WTC11 (cell line): ENCODE data around the gene TBC1D12. TPM values are rescaled to one million over a fixed set of nuclear protein-coding genes. Genes with fewer than 3 reads are reported as not detected.

Experiments used
- ATAC-seq: fragments of 200-7000 bp; cut with Tn5 transposase; 2 replicates; pipeline ENCODE4 v1.10.0; 2021; ENCODE audit warnings: mild to moderate bottlenecking, moderate library complexity
- CTCF ChIA-PET: fragments of 300-600 bp; sonication (Branson Sonifier 250); formaldehyde crosslinking; loops from one replicate; lab custom pipeline; 2021; ENCODE audit warnings: antibody characterized with exemption; lab: Charles Lee
- POLR2A ChIA-PET: fragments of 350-600 bp; sonication (Branson Sonifier 250); formaldehyde crosslinking; loops from one replicate; lab custom pipeline; 2021; ENCODE audit warnings: antibody characterized with exemption; lab: Charles Lee
- DNase-seq: peaks from one replicate; pipeline ENCODE4 v3.0.0; 2021; ENCODE audit warnings: low spot score
- H3K27ac Mint-ChIP-seq: 2 replicates; pipeline ENCODE4 v1.8.0; 2021; ENCODE audit warnings: mixed read lengths
- H3K27me3 Mint-ChIP-seq: 2 replicates; pipeline ENCODE4 v1.8.0; 2021; ENCODE audit warnings: low read depth, mild to moderate bottlenecking, moderate library complexity, mixed read lengths
- H3K36me3 Mint-ChIP-seq: 2 replicates; pipeline ENCODE4 v1.8.0; 2021; ENCODE audit warnings: mixed read lengths
- H3K4me1 Mint-ChIP-seq: 2 replicates; pipeline ENCODE4 v1.8.0; 2022; ENCODE audit warnings: mixed read lengths
- H3K4me3 Mint-ChIP-seq: 2 replicates; pipeline ENCODE4 v1.8.0; 2021; ENCODE audit warnings: mild to moderate bottlenecking, moderate library complexity, mixed read lengths
- H3K9me3 Mint-ChIP-seq: 2 replicates; pipeline ENCODE4 v1.8.0; 2021; ENCODE audit warnings: mixed read lengths
- E2F5 ChIP-seq: sonication (generic); formaldehyde crosslinking; IDR thresholded peaks from 2 replicates; pipeline ENCODE4 v1.8.1; 2022; ENCODE audit warnings: mild to moderate bottlenecking, moderate library complexity, missing genetic modification reagents
- ESRRA ChIP-seq: sonication (generic); formaldehyde crosslinking; IDR thresholded peaks from 2 replicates; pipeline ENCODE4 v1.8.1; 2022; ENCODE audit warnings: mild to moderate bottlenecking, missing genetic modification reagents, borderline replicate concordance
- FOXJ3 ChIP-seq: sonication (generic); formaldehyde crosslinking; IDR thresholded peaks from 2 replicates; pipeline ENCODE4 v1.9.0; 2021; ENCODE audit warnings: missing genetic modification reagents, mild to moderate bottlenecking, borderline replicate concordance
- HMGXB4 ChIP-seq: sonication (generic); formaldehyde crosslinking; IDR thresholded peaks from 2 replicates; pipeline ENCODE4 v1.8.1; 2023; ENCODE audit warnings: mild to moderate bottlenecking, moderate library complexity, missing genetic modification reagents
- IRF1 ChIP-seq: sonication (generic); formaldehyde crosslinking; IDR thresholded peaks from 2 replicates; pipeline ENCODE4 v1.8.0; 2023; ENCODE audit warnings: missing genetic modification reagents
- RELA ChIP-seq: sonication (generic); formaldehyde crosslinking; IDR thresholded peaks from 2 replicates; pipeline ENCODE4 v1.8.1; 2022; ENCODE audit warnings: missing genetic modification reagents, mild to moderate bottlenecking, borderline replicate concordance
- ZNF138 ChIP-seq: sonication (generic); formaldehyde crosslinking; conservative IDR thresholded peaks from 2 replicates; pipeline ENCODE4 v1.8.1; 2022; ENCODE audit warnings: mild to moderate bottlenecking, moderate library complexity, missing genetic modification reagents
- ZNF317 ChIP-seq: sonication (generic); formaldehyde crosslinking; IDR thresholded peaks from 2 replicates; pipeline ENCODE4 v1.8.1; 2023; ENCODE audit warnings: low read depth, mild to moderate bottlenecking, moderate library complexity, missing genetic modification reagents, borderline replicate concordance
- total RNA-seq: library from RNA; stranded (reverse); gene quantifications from 3 replicates; pipeline ENCODE4 v1.2.3, GENCODE V29; 2021

TBC1D12 gene
- total RNA-seq, 1 experiment from 2014 or later: 2.2 TPM

GRCh38 chr10:94578790-94579189 is 176.4 kb downstream of the TBC1D12 start (continued):
- TF ChIP-seq E2F5 (no peak), RELA (CRISPR knock-in tag) (no peak), ZNF317 (no peak)

- DNase-seq (no peak), ATAC-seq (no peak)
- POLR2A ChIA-PET: no interaction called here
- TF ChIP-seq ESRRA (CRISPR knock-in tag) (no peak), HMGXB4 (CRISPR knock-in tag) (no peak), FOXJ3 (no peak), IRF1 (no peak), ZNF138 (no peak)
- no peak overlapping the region for H3K27ac Mint-ChIP-seq
- CTCF ChIA-PET: no interaction called here
- no peaks in the 10 kb centered on the region for H3K27me3 Mint-ChIP-seq
- H3K36me3 Mint-ChIP-seq: peaks cover 54% of the 10 kb centered on the region
- H3K4me1 Mint-ChIP-seq: no peaks in the 10 kb centered on the region
- H3K4me3 Mint-ChIP-seq: no peak overlapping the region
- no peaks in the 10 kb centered on the region for H3K9me3 Mint-ChIP-seq
These were observed 180.8 kb downstream of the TBC1D12 start for GRCh38 chr10:94583124-94583523.

Other genes with a start within 250 kb of the TBC1D12 start
- 25.5 to 28.3 TPM (median 26.1 TPM) in 3 replicates for gene NOC3L, start 39.6 kb upstream of the TBC1D12 start, total RNA-seq
- gene HELLS, start 143.2 kb downstream of the TBC1D12 start, total RNA-seq: 365 to 419 TPM (median 379 TPM) in 3 replicates